Measurements from ENCODE around the gene GABBR1. TPM values are rescaled to one million over a fixed set of nuclear protein-coding genes. Genes with fewer than 3 reads are reported as not detected.

The GABBR1 gene
- total RNA-seq, 1 experiment from 2014 or later: 2.8 TPM

DNA sequence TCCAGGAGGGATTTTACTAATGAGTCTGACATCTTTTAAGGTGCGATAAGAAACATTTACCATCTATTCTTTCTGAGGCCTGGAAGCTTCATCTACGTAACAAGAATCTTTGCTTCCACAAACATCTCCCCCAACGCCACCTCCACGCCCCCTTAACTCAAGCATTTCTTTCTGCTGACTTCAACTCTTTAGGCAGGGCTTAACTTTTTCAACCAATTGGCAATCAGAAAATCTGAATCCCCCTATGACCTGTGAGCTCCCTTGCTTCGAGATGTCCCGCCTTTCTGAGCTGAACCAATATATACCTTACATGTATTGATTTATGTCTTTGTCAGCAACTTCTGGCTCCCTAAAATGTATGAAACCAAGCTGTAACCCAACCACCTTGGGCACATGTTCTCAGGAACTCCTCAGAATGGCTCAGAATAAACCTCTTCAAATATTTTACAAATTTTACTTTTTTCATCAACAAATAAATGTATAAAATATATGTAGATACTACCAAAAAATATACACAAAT lies 36.5 kb downstream of the GABBR1 start:
- Histone ChIP-seq H3K4me1 (replicated peaks) (no peaks in the 10 kb centered on the region), H3K4me3 (no peak overlapping the region), H3K27me3 (replicated peaks) (peaks cover 15% of the 10 kb centered on the region), H3K36me3 (no peaks in the 10 kb centered on the region), H3K27ac (no peak overlapping the region), H3K9me3 (replicated peaks) (no peaks in the 10 kb centered on the region)
- no peak for DNase-seq (ENCODE audit: low read depth in 1 of 2, low spot score in 2 of 2)

DNA sequence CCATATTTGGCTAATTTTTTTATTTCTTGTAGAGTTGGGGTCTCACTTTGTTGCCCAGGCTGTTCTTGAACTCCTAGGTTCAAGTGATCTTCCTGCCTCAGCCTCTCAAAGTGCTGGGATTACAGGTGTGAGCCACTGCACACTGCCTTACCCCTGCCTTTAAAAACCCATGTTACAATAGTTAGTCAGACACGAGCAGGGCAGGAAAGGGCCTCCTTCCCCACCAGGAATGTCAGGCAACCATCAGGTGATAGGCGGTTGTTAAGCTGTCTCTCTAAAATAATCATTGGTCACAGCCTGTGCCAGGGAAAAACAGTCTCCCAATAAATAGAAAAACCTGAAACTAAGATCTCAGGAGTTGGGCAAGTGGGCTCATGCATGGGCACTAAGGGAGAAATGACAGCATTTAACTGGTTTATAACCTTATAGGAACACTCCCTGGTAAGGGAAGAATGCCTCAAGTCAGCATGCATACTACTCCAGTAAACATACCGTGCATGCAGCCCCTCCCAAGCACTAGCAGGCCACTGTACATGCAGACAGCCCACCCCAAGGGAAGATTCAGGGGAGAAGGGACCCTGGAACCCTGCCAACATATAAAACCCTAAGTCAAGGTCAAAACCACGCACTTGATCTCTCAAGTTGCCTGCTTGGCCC lies 39.7 kb downstream of the GABBR1 start:
- Histone ChIP-seq H3K27ac (no peak overlapping the region), H3K4me1 (replicated peaks) (no peaks in the 10 kb centered on the region), H3K9me3 (replicated peaks) (no peaks in the 10 kb centered on the region), H3K27me3 (replicated peaks) (peaks cover 18% of the 10 kb centered on the region), H3K4me3 (no peak overlapping the region), H3K36me3 (no peaks in the 10 kb centered on the region)
- DNase-seq (ENCODE audit: low read depth in 1 of 2, low spot score in 2 of 2): no peak

GRCh38 chr6:29591677-29592076 lies 41.3 kb downstream of the GABBR1 start:
- Histone ChIP-seq H3K9me3 (replicated peaks) (no peaks in the 10 kb centered on the region), H3K4me1 (replicated peaks) (no peaks in the 10 kb centered on the region), H3K27me3 (replicated peaks) (peaks cover 18% of the 10 kb centered on the region), H3K4me3 (no peak overlapping the region), H3K27ac (no peak overlapping the region), H3K36me3 (no peaks in the 10 kb centered on the region)
- DNase-seq (ENCODE audit: low read depth in 1 of 2, low spot score in 2 of 2): no peak

- Histone ChIP-seq H3K4me1 (replicated peaks) (no peaks in the 10 kb centered on the region), H3K27me3 (replicated peaks) (peaks cover 10% of the 10 kb centered on the region), H3K4me3 (no peak overlapping the region), H3K36me3 (no peaks in the 10 kb centered on the region), H3K27ac (no peak overlapping the region), H3K9me3 (replicated peaks) (no peaks in the 10 kb centered on the region)
- DNase-seq (ENCODE audit: low read depth in 1 of 2, low spot score in 2 of 2): no peak
Observed at GRCh38 chr6:29590218-29590808, 42.7 kb downstream of the GABBR1 start.

GRCh38 chr6:29589423-29590048 lies 43.4 kb downstream of the GABBR1 start:
- peaks cover 10% of the 10 kb centered on the region for H3K27me3 ChIP-seq (replicated peaks)
- DNase-seq (ENCODE audit: low read depth in 1 of 2, low spot score in 2 of 2): peak in 1 of 2 experiments; percentile 28
- no peaks in the 10 kb centered on the region for H3K4me1 ChIP-seq (replicated peaks)
- H3K9me3 ChIP-seq (replicated peaks): no peaks in the 10 kb centered on the region
- H3K27ac ChIP-seq: no peak overlapping the region
- no peaks in the 10 kb centered on the region for H3K36me3 ChIP-seq
- H3K4me3 ChIP-seq: no peak overlapping the region

- Histone ChIP-seq H3K4me3 (no peak within 1 kb of the TSS), H3K27ac (no peak within 1 kb of the TSS), H3K4me1 (replicated peaks) (no peaks in the 10 kb centered on the region), H3K36me3 (no peaks in the 10 kb centered on the region), H3K27me3 (replicated peaks) (no peaks in the 10 kb centered on the region), H3K9me3 (replicated peaks) (no peaks in the 10 kb centered on the region)
- no peak for DNase-seq (ENCODE audit: low read depth in 1 of 2, low spot score in 2 of 2)
Observed at GRCh38 chr6:29584821-29585220, 48.2 kb downstream of the GABBR1 start, which contains the start of gene OR2H2. Gene OR2H2, plus strand, starts transcription at chr6:29585121. Its CDS starts 2,824 bp downstream, at chr6:29587945.

GRCh38 chr6:29577544-29577943 lies 55.4 kb downstream of the GABBR1 start:
- no peak for DNase-seq (ENCODE audit: low read depth in 1 of 2, low spot score in 2 of 2)
- Histone ChIP-seq H3K27ac (no peak overlapping the region), H3K9me3 (replicated peaks) (no peaks in the 10 kb centered on the region), H3K4me1 (replicated peaks) (no peaks in the 10 kb centered on the region), H3K27me3 (replicated peaks) (no peaks in the 10 kb centered on the region), H3K4me3 (no peak overlapping the region), H3K36me3 (no peaks in the 10 kb centered on the region)

- no peaks in the 10 kb centered on the region for H3K4me1 ChIP-seq (replicated peaks)
- no peaks in the 10 kb centered on the region for H3K36me3 ChIP-seq
- H3K27me3 ChIP-seq (replicated peaks): no peaks in the 10 kb centered on the region
- H3K4me3 ChIP-seq: no peak overlapping the region
- H3K9me3 ChIP-seq (replicated peaks): no peaks in the 10 kb centered on the region
- DNase-seq (ENCODE audit: low read depth in 1 of 2, low spot score in 2 of 2): no peak
- no peak overlapping the region for H3K27ac ChIP-seq
Observed at GRCh38 chr6:29576056-29576455, 56.9 kb downstream of the GABBR1 start.

- Histone ChIP-seq H3K36me3 (no peaks in the 10 kb centered on the region), H3K4me3 (no peak overlapping the region), H3K9me3 (replicated peaks) (no peaks in the 10 kb centered on the region), H3K27me3 (replicated peaks) (no peaks in the 10 kb centered on the region), H3K4me1 (replicated peaks) (peaks cover 14% of the 10 kb centered on the region; the same call in 1 of the 2 replicates), H3K27ac (no peak overlapping the region)
- peak in 1 of 2 experiments; percentile 31 for DNase-seq (ENCODE audit: low read depth in 1 of 2, low spot score in 2 of 2)
Observed at GRCh38 chr6:29567991-29568390, 65.0 kb downstream of the GABBR1 start.

DNA sequence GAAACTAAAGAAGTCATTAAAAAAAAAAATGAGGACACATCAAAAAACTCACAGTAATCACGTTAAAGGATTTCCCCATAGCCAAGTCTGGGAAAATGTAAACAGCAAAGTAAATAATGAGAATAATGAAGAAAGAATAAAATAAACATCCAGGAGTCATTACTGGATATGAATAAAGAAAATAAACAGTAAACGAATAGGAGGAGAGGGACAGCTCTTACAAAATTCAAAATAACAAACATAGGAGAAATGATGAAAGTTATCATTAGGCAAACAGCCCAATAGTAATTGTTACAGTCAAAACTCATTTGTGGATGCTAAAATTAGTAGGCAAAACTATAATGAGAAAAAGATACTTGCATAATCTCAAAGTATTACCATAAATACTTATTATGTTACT lies 65.4 kb downstream of the GABBR1 start:
- DNase-seq (ENCODE audit: low read depth in 1 of 2, low spot score in 2 of 2): no peak

GRCh38 chr6:29566856-29567255 lies 66.1 kb downstream of the GABBR1 start:
- Histone ChIP-seq H3K36me3 (no peaks in the 10 kb centered on the region), H3K4me3 (no peak overlapping the region), H3K27me3 (replicated peaks) (no peaks in the 10 kb centered on the region), H3K4me1 (replicated peaks) (peaks cover 14% of the 10 kb centered on the region; the same call in 1 of the 2 replicates), H3K9me3 (replicated peaks) (no peaks in the 10 kb centered on the region), H3K27ac (no peak overlapping the region)
- DNase-seq (ENCODE audit: low read depth in 1 of 2, low spot score in 2 of 2): no peak

More for the DNA sequence above, 65.4 kb downstream of the GABBR1 start:
- Histone ChIP-seq H3K36me3 (no peaks in the 10 kb centered on the region), H3K27me3 (replicated peaks) (no peaks in the 10 kb centered on the region), H3K4me3 (no peak overlapping the region), H3K9me3 (replicated peaks) (no peaks in the 10 kb centered on the region), H3K4me1 (replicated peaks) (peaks cover 14% of the 10 kb centered on the region; the same call in 1 of the 2 replicates), H3K27ac (no peak overlapping the region)

DNA sequence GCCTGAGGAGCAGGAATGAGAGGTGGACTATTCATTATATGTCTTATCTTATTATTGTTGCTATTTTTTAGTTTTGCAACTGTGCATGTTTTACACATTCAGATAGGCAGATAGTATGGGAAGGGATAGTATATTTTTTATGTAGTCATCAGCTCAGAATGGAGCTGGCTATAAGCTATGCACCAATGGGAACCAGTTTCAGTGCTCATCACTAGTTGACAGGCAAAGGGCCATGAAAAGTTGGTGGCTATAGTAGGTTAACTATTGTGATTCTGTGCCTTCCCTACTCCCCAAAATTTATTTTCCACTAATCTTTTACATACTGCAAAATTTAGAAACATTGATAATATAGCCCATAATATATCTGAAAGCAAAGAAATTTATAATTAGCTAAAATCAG lies 68.1 kb downstream of the GABBR1 start:
- H3K4me1 ChIP-seq (replicated peaks): peaks cover 22% of the 10 kb centered on the region
- no peak overlapping the region for H3K4me3 ChIP-seq
- DNase-seq (ENCODE audit: low read depth in 1 of 2, low spot score in 2 of 2): no peak
- H3K27me3 ChIP-seq (replicated peaks): no peaks in the 10 kb centered on the region
- no peak overlapping the region for H3K27ac ChIP-seq
- no peaks in the 10 kb centered on the region for H3K9me3 ChIP-seq (replicated peaks)
- no peaks in the 10 kb centered on the region for H3K36me3 ChIP-seq

DNA sequence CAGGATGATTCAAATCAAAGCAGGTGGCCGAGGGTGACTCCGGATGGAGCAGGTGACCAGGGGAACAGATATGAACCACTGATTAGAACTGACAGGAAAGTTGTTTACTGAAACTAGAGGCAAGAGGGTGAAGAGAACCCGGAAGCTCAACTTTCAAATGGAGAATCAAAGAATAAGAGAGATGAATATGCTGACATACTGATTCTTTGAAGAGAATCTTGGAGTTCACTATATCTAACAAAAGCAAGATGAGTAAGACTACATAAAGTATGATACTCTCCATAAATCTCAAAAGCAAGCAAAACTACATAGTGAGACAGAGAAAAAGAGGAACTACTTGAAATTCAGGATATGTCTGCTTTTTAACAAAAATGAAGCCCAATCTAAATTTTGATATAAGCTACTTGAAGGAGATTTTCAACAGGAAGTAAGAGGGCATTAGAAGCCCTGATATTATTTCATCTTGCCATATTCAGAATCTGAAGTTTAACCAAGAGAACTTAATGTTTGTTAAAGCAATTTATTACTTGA lies 69.5 kb downstream of the GABBR1 start:
- Histone ChIP-seq H3K27me3 (replicated peaks) (no peaks in the 10 kb centered on the region), H3K9me3 (replicated peaks) (no peaks in the 10 kb centered on the region), H3K27ac (no peak overlapping the region), H3K36me3 (no peaks in the 10 kb centered on the region), H3K4me1 (replicated peaks) (peaks cover 32% of the 10 kb centered on the region), H3K4me3 (no peak overlapping the region)
- DNase-seq (ENCODE audit: low read depth in 1 of 2, low spot score in 2 of 2): no peak

Measured in SJSA1 (cell line).